HCEC 1CT (cell line): ENCODE data around the gene TSEN2.

Experiments
- DNase-seq: peaks from one replicate; pipeline ENCODE4 v3.0.0-alpha.2; 2017

TSEN2 gene

GRCh38 chr3:12557473-12558100, 73.3 kb downstream of the TSEN2 start:
- peak; percentile 47 for DNase-seq

DNA sequence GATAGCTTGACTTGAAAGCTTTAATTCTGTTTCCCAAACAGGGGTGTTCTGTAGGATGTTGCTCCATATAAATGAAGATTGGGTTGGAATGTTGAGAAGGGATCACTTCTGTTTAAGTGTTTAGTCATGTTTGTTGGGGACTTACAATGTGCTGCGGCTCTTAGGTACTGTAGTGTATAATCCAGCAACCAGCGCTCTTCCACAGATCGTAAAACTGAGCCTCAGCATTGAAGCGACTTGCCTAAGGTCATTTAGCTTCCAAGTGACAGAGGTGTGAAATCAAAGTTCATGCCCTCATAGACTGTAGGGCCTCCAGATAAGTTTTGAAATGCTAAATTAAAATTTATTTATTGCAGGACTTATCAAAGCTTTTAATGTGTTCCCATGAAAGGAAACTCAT, 74.4 kb downstream of the TSEN2 start:
- no peak for DNase-seq

- no peak for DNase-seq
Observed at GRCh38 chr3:12559520-12559919, 75.2 kb downstream of the TSEN2 start.

DNA sequence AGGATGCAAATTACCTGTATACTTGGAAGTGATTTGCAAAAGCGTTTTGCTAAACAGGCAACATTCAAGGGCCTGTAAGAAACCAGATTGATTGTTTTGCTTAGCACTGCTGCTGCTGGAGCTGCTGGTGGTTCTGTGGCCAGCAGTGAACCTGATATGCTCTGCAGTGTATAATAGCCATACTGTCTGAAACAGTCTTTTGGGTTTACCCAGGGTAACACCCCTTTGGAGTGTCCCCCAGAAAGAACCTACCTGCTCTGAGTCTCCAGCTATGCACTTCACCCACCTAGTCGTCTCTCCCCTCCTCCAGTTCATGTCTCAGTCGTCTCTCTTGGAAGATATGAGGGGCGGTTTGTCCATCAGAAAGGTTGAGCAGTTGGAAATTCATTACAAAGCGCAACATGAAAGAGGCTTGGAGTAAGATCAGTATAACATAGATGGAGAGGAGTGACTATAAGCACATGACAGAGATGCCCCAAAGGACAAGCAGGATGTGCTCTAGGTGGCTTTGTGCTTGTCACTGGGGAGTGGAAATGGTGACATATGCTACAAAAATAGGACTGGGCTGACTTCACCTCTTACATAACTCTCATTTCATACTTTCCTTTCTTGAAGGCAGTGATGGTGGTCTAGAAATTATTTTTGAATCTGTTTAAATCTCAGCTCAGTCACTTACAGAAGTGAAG, 76.4 kb downstream of the TSEN2 start:
- DNase-seq, result no peak

DNA sequence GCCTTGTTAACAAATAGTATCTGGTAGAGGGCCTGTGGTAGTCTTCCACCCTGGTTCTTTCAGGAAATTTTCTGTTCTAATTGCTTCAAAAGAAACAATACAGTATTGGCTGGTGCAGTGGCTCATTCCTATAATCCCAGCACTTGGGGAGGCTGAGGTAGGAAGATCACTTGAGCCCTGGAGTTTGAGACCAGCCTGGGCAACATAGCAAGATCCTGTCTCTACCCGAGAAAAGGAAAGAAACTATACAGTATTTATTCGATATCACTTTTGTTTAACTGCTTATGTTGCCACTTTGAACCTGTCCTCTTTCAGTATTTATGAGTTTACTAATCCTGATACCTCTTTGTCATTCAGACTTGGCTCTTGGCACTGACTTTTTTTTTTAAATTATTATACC, 77.1 kb downstream of the TSEN2 start:
- no peak for DNase-seq

DNA sequence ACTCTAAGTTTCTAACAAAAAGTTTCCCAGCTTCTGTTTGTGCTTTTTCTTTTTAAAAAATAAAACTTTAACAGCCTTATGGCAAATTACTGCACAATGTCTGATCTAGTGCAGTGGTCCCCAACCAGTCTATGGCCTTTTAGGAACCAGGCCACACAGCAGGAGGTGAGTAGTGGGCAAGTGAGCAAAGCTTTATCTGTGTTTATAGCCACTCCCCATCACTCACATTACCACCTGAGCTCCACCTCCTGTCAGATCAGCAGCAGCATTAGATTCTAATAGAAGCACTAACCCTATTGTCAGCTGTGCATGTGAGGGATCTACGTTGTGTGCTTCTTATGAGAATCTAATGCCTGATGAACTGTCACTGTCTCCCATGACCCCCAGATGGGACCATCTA, 78.2 kb downstream of the TSEN2 start:
- DNase-seq, result no peak

GRCh38 chr3:12566976-12567375, 82.7 kb downstream of the TSEN2 start:
- DNase-seq, result no peak

DNA sequence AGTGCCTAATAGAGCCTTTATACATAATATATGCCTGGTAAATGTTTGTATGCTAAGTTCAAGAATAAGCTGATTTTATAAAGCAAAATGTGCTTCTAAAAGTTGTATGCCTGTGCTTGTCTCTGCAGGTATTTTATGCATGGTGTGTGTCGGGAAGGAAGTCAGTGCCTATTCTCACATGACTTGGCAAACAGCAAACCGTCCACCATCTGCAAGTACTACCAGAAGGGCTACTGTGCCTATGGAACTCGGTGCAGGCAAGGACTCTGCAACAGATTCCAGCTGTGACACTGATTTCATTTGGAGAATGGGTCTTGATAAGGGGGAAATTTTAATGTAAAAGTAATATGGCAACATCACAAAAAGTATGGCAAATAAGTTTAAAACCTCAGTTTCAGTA, 84.5 kb downstream of the TSEN2 start:
- DNase-seq, result no peak

DNA sequence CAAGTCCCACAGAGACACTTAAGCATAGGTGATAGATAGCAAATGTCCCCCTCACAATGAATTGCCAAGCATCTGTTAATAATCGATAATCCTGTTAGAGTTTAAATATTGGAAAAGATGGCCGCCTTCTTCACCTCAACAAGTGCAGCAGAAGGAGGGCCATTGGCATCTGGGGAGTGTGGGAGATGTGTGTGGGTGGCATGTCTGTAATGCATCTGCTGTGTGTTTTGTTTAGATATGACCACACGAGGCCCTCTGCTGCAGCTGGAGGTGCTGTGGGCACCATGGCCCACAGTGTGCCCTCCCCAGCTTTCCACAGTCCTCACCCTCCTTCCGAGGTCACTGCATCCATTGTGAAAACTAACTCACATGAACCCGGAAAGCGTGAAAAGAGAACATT, 85.6 kb downstream of the TSEN2 start:
- DNase-seq, result no peak

GRCh38 chr3:12571986-12572385, 87.7 kb downstream of the TSEN2 start:
- DNase-seq, result no peak

DNA sequence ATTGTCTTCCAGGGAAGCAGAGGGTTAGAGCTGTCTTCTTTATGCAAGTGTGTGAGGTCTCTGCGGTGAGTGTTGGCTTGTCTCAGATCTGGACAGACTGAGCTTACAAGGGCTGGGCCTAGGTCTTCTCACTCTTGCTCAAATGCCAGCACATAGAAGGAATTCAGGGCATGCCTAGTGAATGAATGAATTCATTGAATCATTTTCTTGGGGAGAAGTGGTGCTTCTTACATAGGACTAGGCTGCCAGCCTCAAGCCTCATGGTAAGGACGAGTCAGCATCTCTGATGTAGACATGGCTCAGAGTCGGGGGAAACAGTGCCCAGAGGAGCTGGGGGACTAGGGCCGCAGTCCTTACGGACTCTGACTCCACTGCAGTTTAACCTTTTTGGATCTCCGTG, 89.9 kb downstream of the TSEN2 start:
- DNase-seq, result peak; percentile 13

- DNase-seq, result no peak
Observed at GRCh38 chr3:12574661-12575060, 90.4 kb downstream of the TSEN2 start.

- DNase-seq, result no peak
Observed at GRCh38 chr3:12577379-12577778, 93.1 kb downstream of the TSEN2 start.

DNA sequence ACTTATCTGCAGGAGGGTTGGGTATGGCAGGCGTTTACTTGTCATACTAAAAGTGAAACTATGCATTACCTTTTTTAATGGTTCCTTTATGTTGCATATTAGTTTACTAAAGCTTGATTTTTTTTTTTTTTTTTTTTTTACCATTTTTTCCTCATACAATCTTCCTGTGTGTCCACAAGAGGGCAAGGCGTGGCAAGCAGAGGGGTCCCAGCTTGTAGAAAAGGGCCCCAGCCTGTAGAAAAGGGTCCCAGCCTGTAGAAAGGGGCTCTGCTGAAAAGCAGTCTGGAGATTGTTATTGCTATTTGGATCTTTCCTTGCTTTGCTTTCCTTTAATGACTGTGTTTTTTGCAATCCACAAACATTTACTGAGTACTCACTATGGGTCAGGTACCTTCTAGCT, 94.5 kb downstream of the TSEN2 start:
- no peak for DNase-seq

- no peak for DNase-seq
Observed at GRCh38 chr3:12579456-12579855, 95.2 kb downstream of the TSEN2 start.

- DNase-seq, result peak; percentile 64
Observed at GRCh38 chr3:12579905-12580304, 95.6 kb downstream of the TSEN2 start.

- no peak for DNase-seq
Observed at GRCh38 chr3:12582730-12583129, 98.5 kb downstream of the TSEN2 start.
